ENCODE data around the gene GNLY. TPM values are rescaled to one million over a fixed set of nuclear protein-coding genes. Genes with fewer than 3 reads are reported as not detected.
"Not testable (repeated sequence)": the region's sequence is repeated elsewhere in the genome, so short reads cannot be mapped to it uniquely, and the experiment has no call there.

The GNLY gene
- total RNA-seq, 3 donors from 2014 or later: 4.3 to 26.5 (median 15.0) TPM

GRCh38 chr2:85669549-85669948 lies 24.6 kb upstream of the GNLY start:
- Mint-ChIP-seq H3K27me3 (ENCODE audit: low read depth) (no peaks in the 10 kb centered on the region), H3K4me3 (no peak overlapping the region), H3K9me3 (no peaks in the 10 kb centered on the region), H3K4me1 (ENCODE audit: low read depth) (no peaks in the 10 kb centered on the region), H3K36me3 (ENCODE audit: insufficient read depth) (no peaks in the 10 kb centered on the region)
- ATAC-seq: no peak
- DNase-seq: no peak

DNA sequence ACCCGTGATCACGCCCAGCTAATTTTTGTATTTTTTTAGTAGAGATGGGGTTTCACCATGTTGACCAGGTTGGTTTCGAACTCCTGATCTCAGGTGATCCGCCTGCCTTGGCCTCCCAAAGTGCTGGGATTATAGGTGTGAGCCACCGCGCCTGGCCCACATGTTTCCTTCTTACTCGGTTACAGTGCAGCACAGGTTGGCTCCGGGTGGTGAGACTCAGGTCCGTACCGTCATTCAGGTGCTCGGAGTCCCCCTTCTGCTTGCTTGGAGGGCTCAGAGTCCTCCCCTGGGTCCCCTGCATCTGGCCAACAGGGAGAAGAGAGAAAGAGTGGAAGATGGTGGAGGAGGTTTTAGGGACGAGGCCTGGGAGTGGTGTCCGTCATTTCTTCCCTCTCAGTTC lies 23.7 kb upstream of the GNLY start:
- not testable (repeated sequence) for H3K4me1 Mint-ChIP-seq (ENCODE audit: low read depth); H3K4me3 Mint-ChIP-seq; H3K36me3 Mint-ChIP-seq (ENCODE audit: insufficient read depth); H3K27me3 Mint-ChIP-seq (ENCODE audit: low read depth); DNase-seq; H3K9me3 Mint-ChIP-seq; ATAC-seq

DNA sequence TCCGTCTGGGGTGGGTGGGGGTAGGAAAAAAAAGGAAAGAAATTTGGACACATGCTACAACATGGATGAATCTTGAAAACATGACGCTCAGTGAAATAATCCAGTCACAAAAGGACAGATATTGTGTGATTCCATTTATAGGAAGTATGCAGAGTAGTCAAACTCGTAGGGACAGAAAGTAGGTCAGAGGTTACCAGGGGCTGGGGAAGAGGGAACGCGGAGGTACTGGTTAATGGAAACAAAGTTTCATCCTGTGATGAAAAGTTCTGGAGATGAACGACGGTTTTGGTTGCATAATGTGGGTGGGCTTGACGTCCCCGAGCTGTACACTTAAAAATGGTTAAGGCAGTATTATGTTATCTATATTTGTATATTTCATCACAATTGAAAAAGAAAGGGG lies 21.7 kb upstream of the GNLY start:
- H3K4me1 Mint-ChIP-seq (ENCODE audit: low read depth): no peaks in the 10 kb centered on the region
- H3K9me3 Mint-ChIP-seq: no peaks in the 10 kb centered on the region
- no peak for DNase-seq
- H3K36me3 Mint-ChIP-seq (ENCODE audit: insufficient read depth): no peaks in the 10 kb centered on the region
- no peak overlapping the region for H3K4me3 Mint-ChIP-seq
- no peaks in the 10 kb centered on the region for H3K27me3 Mint-ChIP-seq (ENCODE audit: low read depth)
- no peak for ATAC-seq

DNA sequence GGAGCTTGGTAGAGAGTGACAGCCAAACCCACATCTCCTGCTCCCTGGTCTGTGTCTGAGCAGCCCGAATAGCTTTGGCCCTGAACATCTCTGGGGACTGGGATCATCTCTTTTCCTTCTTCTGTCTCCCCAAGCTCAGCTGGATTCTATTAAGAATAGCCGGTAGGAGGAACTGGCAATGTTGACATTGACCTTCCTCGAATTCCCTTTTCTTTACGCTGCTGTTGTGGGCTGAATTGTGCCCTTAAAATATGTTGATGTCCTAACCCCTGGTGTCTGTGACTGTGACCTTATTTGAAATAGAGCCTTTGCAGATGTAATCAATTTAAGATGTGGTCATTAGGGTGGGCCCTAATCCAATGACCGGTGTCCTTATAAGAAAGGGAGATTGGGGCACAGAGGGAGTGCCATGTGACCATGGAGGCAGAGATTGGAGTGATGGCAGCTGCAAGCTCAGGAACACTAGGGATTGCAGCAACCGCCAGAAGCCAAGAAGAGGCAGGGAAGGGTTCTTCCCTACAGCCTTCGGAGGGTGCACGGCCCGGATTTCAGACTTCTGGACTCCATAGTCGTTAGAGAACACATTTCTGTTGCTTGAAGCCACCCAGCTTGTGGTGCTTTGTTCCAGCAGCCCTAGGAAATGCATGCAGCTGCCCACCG lies 20.3 kb upstream of the GNLY start:
- H3K27me3 Mint-ChIP-seq (ENCODE audit: low read depth): peaks cover 2% of the 10 kb centered on the region
- peaks cover under 1% of the 10 kb centered on the region for H3K4me1 Mint-ChIP-seq (ENCODE audit: low read depth)
- DNase-seq: no peak
- no peaks in the 10 kb centered on the region for H3K36me3 Mint-ChIP-seq (ENCODE audit: insufficient read depth)
- H3K4me3 Mint-ChIP-seq: no peak overlapping the region
- ATAC-seq: no peak
- no peaks in the 10 kb centered on the region for H3K9me3 Mint-ChIP-seq

GRCh38 chr2:85674417-85674816 lies 19.7 kb upstream of the GNLY start:
- Mint-ChIP-seq H3K4me3 (no peak overlapping the region), H3K4me1 (ENCODE audit: low read depth) (peaks cover 4% of the 10 kb centered on the region), H3K36me3 (ENCODE audit: insufficient read depth) (no peaks in the 10 kb centered on the region), H3K9me3 (no peaks in the 10 kb centered on the region), H3K27me3 (ENCODE audit: low read depth) (peaks cover 2% of the 10 kb centered on the region)
- DNase-seq (no peak), ATAC-seq (no peak)

- no peak for ATAC-seq
- no peaks in the 10 kb centered on the region for H3K36me3 Mint-ChIP-seq (ENCODE audit: insufficient read depth)
Measured at GRCh38 chr2:85675427-85675826, 18.7 kb upstream of the GNLY start.

DNA sequence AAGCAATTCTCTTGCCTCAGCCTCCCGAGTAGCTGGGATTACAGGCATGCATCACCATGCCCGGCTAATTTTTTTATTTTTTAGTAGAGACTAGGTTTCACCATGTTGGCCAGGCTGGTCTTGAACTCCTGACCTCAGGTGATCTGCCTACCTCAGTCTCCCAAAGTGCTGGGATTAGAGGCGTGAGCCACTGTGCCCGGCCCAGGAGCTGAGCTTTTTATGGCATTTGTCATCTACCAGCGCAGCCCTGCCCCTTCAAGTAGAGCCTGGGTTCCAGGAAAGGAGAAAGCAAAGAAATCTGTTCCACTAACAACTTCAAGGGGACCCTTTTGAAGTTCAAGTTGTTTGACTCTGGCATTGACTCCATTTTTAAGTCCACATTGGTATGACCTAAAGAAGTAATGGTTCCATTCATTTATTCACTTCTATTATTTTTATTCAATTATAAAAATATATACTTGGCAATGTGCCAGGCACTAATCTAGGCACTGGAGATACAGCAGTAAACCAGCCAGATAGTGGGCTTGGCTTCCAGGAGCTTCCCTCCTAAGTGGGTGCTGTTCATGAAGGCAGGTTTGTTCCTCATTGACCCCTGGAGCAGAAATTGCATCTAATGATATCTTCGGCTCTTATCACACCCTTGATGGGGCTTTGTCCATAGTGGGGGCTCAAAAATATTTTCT lies 18.2 kb upstream of the GNLY start:
- H3K27me3 Mint-ChIP-seq (ENCODE audit: low read depth): peaks cover 7% of the 10 kb centered on the region
- H3K9me3 Mint-ChIP-seq: no peaks in the 10 kb centered on the region
- peaks cover 4% of the 10 kb centered on the region for H3K4me1 Mint-ChIP-seq (ENCODE audit: low read depth)
- no peak overlapping the region for H3K4me3 Mint-ChIP-seq
- H3K36me3 Mint-ChIP-seq (ENCODE audit: insufficient read depth): no peaks in the 10 kb centered on the region
- ATAC-seq: no peak
- DNase-seq: no peak

More at GRCh38 chr2:85675427-85675826, 18.7 kb upstream of the GNLY start:
- H3K9me3 Mint-ChIP-seq: no peaks in the 10 kb centered on the region
- H3K4me1 Mint-ChIP-seq (ENCODE audit: low read depth): peaks cover 4% of the 10 kb centered on the region
- no peak overlapping the region for H3K4me3 Mint-ChIP-seq
- H3K27me3 Mint-ChIP-seq (ENCODE audit: low read depth): peaks cover 5% of the 10 kb centered on the region
- no peak for DNase-seq

DNA sequence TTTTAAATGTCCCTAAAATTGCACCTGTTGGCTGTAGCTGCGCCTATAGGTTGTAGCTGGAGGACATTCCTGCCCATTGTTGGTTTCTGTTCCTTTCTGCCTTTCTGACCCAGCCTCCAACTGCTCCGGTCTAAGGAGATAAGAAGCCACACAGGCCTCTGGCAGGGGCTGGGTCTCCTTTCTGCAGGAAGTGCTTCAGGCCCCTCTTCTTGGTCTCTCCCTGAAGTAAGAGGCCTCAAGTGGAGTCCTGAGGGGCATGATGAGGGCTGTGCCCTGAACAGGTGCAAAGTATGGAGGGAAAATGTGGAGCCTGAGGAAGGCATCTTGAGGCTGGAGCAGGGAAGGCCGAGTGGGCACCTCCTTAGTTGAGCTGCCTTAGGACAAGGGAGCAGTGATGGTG lies 15.8 kb upstream of the GNLY start:
- Mint-ChIP-seq H3K4me3 (no peak overlapping the region), H3K4me1 (ENCODE audit: low read depth) (peaks cover 4% of the 10 kb centered on the region), H3K9me3 (no peaks in the 10 kb centered on the region), H3K27me3 (ENCODE audit: low read depth) (peaks cover 10% of the 10 kb centered on the region), H3K36me3 (ENCODE audit: insufficient read depth) (no peaks in the 10 kb centered on the region)
- DNase-seq (no peak), ATAC-seq (no peak)

- H3K4me1 Mint-ChIP-seq (ENCODE audit: low read depth): peaks cover 4% of the 10 kb centered on the region
- no peaks in the 10 kb centered on the region for H3K36me3 Mint-ChIP-seq (ENCODE audit: insufficient read depth)
- ATAC-seq (peak; percentile 94 to 95), DNase-seq (peak; percentile 76)
- no peaks in the 10 kb centered on the region for H3K9me3 Mint-ChIP-seq
- peaks cover 10% of the 10 kb centered on the region for H3K27me3 Mint-ChIP-seq (ENCODE audit: low read depth)
- H3K4me3 Mint-ChIP-seq: no peak overlapping the region
Measured at GRCh38 chr2:85678794-85679672, 15.1 kb upstream of the GNLY start.

GRCh38 chr2:85680707-85681371 lies 13.3 kb upstream of the GNLY start:
- Mint-ChIP-seq H3K4me1 (ENCODE audit: low read depth) (peaks cover 4% of the 10 kb centered on the region), H3K36me3 (ENCODE audit: insufficient read depth) (no peaks in the 10 kb centered on the region), H3K9me3 (no peaks in the 10 kb centered on the region), H3K27me3 (ENCODE audit: low read depth) (peaks cover 10% of the 10 kb centered on the region), H3K4me3 (no peak overlapping the region)
- ATAC-seq: no peak
- no peak for DNase-seq

DNA sequence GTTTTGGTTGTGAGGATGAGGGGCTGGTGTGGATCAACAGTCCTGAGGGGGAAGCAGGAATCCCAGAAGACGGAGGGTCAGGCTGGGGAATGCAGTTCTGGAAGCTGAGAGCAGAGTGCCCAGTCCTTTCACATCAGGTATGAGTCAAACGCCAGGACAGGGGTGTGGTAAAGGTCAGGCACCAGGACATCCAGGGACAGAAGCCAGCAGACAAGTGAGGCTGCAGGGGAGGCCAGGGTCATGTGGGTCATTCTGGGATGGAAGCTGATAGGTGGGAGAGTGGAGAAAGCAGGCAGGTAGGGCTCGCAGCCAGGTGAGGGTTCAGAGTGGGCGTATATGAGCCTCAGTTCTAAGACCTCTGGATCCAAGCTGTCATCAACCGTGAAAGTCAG lies 12.8 kb upstream of the GNLY start:
- Mint-ChIP-seq H3K36me3 (ENCODE audit: insufficient read depth) (no peaks in the 10 kb centered on the region), H3K9me3 (no peaks in the 10 kb centered on the region), H3K27me3 (ENCODE audit: low read depth) (peaks cover 14% of the 10 kb centered on the region), H3K4me3 (no peak overlapping the region), H3K4me1 (ENCODE audit: low read depth) (peaks cover 4% of the 10 kb centered on the region)
- no peak for ATAC-seq
- no peak for DNase-seq

DNA sequence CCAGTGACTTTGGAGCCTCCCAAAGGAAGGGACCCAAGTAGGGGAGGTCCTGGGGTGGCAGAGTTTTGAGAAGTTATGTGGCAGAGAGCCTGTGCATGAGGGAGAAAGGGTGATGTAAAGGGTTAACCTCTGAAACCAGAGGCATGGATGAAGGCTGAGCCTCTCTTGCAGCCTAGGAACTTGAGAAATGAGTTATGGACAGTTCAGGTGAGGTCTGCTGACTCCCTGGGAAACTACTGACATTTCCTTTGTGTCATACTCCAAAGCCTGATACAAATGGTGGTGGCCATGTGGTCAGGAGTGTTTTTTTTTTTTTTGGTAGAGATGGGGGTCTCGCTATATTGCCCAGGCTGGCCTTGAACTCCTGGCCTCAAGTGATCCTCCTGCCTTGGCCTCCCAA lies 12.4 kb upstream of the GNLY start:
- no peak overlapping the region for H3K4me3 Mint-ChIP-seq
- H3K36me3 Mint-ChIP-seq (ENCODE audit: insufficient read depth): no peaks in the 10 kb centered on the region
- H3K4me1 Mint-ChIP-seq (ENCODE audit: low read depth): peaks cover 4% of the 10 kb centered on the region
- no peaks in the 10 kb centered on the region for H3K9me3 Mint-ChIP-seq
- DNase-seq (no peak), ATAC-seq (no peak)
- H3K27me3 Mint-ChIP-seq (ENCODE audit: low read depth): peaks cover 14% of the 10 kb centered on the region

- no peak overlapping the region for H3K4me3 Mint-ChIP-seq
- H3K4me1 Mint-ChIP-seq (ENCODE audit: low read depth): peaks cover 4% of the 10 kb centered on the region
- H3K27me3 Mint-ChIP-seq (ENCODE audit: low read depth): peaks cover 14% of the 10 kb centered on the region
- H3K36me3 Mint-ChIP-seq (ENCODE audit: insufficient read depth): no peaks in the 10 kb centered on the region
- ATAC-seq (no peak), DNase-seq (no peak)
- H3K9me3 Mint-ChIP-seq: no peaks in the 10 kb centered on the region
Measured at GRCh38 chr2:85682378-85682777, 11.8 kb upstream of the GNLY start.

DNA sequence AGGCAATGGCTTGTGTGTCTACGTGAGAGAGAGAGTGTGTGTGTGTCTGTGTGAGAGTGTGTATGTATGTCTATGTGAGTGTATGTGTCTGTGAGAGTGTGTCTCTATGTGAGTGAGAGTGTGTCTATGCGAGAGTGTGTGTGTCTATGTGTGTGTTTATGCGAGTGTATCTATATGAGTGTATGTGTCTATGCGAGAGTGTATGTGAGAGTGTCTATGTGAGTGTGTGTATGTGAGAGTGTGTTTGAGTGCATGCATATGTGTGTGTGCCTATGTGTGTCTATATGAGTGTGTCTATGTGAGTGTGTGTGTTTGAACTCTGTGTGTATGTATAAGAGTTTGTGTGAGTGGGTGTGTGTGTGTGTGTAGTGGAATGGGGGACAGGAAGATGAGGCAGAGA lies 9.8 kb upstream of the GNLY start:
- ATAC-seq: no peak
- no peak overlapping the region for H3K4me3 Mint-ChIP-seq
- H3K4me1 Mint-ChIP-seq (ENCODE audit: low read depth): no peaks in the 10 kb centered on the region
- no peaks in the 10 kb centered on the region for H3K36me3 Mint-ChIP-seq (ENCODE audit: insufficient read depth)
- peaks cover 16% of the 10 kb centered on the region for H3K27me3 Mint-ChIP-seq (ENCODE audit: low read depth)
- H3K9me3 Mint-ChIP-seq: no peaks in the 10 kb centered on the region
- DNase-seq: no peak
